Activated B cell treated with CpG ODN at 0.5 μM for 24 hours (primary cell): ENCODE data around the gene COL13A1. TPM values are rescaled to one million over a fixed set of nuclear protein-coding genes. Genes with fewer than 3 reads are reported as not detected.

Experiments used
- ATAC-seq: fragments of 200-7000 bp; cut with Tn5 transposase; one replicate; pipeline ENCODE4 v1.10.0; 2021; ENCODE audit warnings: low read depth, mild to moderate bottlenecking, moderate library complexity
- CTCF ChIA-PET: fragments of 350-600 bp; sonication (Branson Sonifier 250); formaldehyde crosslinking; loops from one replicate; lab custom pipeline; 2021; ENCODE audit warnings: antibody characterized with exemption; lab: Charles Lee
- POLR2A ChIA-PET: fragments of 350-600 bp; sonication (Branson Sonifier 250); formaldehyde crosslinking; loops from one replicate; lab custom pipeline; 2021; ENCODE audit warnings: antibody characterized with exemption; lab: Charles Lee
- DNase-seq: peaks from one replicate; pipeline ENCODE4 v3.0.0; 2022
- H3K27ac Mint-ChIP-seq: one replicate; pipeline ENCODE4 v1.8.0; 2020; ENCODE audit warnings: mixed read lengths
- H3K27me3 Mint-ChIP-seq: one replicate; pipeline ENCODE4 v1.8.0; 2021; ENCODE audit warnings: mixed read lengths
- H3K36me3 Mint-ChIP-seq: one replicate; pipeline ENCODE4 v1.8.0; 2021; ENCODE audit warnings: low read depth, mixed read lengths
- H3K4me1 Mint-ChIP-seq: one replicate; pipeline ENCODE4 v1.8.0; 2021; ENCODE audit warnings: mixed read lengths
- H3K4me3 Mint-ChIP-seq: one replicate; pipeline ENCODE4 v1.8.0; 2020; ENCODE audit warnings: mild to moderate bottlenecking, mixed read lengths
- H3K9me3 Mint-ChIP-seq: one replicate; pipeline ENCODE4 v1.8.0; 2020; ENCODE audit warnings: mixed read lengths
- intact Hi-C: fragments of 100-400 bp; cut with micrococcal nuclease; formaldehyde crosslinking; loops from one replicate; pipeline ENCODE4 v1.15.1; 2024
- total RNA-seq: library from RNA; stranded (reverse); gene quantifications from 2 replicates; pipeline ENCODE4 v1.2.3, GENCODE V29; 2022
- TF ChIP-seq, protein P1 (sequence below): fragments of 200-600 bp; IDR thresholded peaks from one replicate; pipeline ENCODE4 v1.8.0; 2022; ENCODE audit warnings: antibody characterized with exemption, mild to moderate bottlenecking

Gene COL13A1
- total RNA-seq, 1 donor from 2014 or later = not detected

DNA sequence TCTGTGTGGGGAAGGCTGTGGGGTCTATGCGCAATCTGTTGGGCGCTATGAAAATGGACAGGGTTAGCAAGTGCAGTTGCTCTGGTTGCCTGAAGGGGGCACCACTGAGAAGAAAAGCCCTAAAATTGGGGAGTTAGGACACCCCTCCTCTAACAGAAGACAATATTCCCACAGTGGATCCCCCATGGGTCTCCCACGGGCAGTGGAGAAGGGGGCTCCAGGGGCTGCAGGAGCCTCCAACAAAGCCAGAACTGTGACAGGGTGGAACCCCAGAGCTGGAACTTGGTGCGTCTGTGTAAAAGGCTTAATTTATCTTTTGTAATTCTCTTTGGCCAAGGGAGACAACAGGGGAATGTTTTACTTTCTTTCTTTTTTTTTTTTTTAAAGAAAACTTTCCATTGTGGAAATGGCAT, 12.5 kb upstream of the COL13A1 start:
- no peaks in the 10 kb centered on the region for H3K36me3 Mint-ChIP-seq
- H3K4me1 Mint-ChIP-seq = no peaks in the 10 kb centered on the region
- H3K27ac Mint-ChIP-seq = no peak overlapping the region
- CTCF ChIA-PET = no interaction called here
- intact Hi-C loops = no loop called here
- H3K9me3 Mint-ChIP-seq = no peaks in the 10 kb centered on the region
- TF ChIP-seq, protein P1, sequence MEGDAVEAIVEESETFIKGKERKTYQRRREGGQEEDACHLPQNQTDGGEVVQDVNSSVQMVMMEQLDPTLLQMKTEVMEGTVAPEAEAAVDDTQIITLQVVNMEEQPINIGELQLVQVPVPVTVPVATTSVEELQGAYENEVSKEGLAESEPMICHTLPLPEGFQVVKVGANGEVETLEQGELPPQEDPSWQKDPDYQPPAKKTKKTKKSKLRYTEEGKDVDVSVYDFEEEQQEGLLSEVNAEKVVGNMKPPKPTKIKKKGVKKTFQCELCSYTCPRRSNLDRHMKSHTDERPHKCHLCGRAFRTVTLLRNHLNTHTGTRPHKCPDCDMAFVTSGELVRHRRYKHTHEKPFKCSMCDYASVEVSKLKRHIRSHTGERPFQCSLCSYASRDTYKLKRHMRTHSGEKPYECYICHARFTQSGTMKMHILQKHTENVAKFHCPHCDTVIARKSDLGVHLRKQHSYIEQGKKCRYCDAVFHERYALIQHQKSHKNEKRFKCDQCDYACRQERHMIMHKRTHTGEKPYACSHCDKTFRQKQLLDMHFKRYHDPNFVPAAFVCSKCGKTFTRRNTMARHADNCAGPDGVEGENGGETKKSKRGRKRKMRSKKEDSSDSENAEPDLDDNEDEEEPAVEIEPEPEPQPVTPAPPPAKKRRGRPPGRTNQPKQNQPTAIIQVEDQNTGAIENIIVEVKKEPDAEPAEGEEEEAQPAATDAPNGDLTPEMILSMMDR = no peak
- DNase-seq = no peak
- POLR2A ChIA-PET = no interaction called here
- H3K27me3 Mint-ChIP-seq = peaks cover 13% of the 10 kb centered on the region
- H3K4me3 Mint-ChIP-seq = no peak overlapping the region
- no peak for ATAC-seq

DNA sequence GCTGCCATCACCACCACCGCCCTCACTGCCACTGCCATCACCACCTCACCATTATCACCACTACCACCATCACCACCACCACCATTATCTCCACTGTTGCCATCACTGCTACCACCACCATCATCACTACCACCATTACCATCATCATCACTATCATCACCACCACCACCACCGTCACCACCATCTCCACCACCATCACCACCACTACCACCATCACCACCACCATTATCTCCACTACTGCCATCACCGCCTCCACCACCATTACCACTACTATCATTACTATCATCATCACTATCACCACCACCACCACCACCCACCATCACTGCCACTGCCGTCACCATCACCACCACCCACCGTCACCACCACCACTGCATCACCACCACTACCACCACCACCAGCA, 9.9 kb upstream of the COL13A1 start:
- no peaks in the 10 kb centered on the region for H3K4me1 Mint-ChIP-seq
- ChIA-PET POLR2A (no interaction called here), CTCF (no interaction called here)
- intact Hi-C loops = loop anchor here (10.0 kb wide), 1 partner anchor 277 kb away; no protein-coding TSS in a partner anchor
- TF ChIP-seq, protein P1 = no peak
- no peak for DNase-seq
- no peaks in the 10 kb centered on the region for H3K9me3 Mint-ChIP-seq
- no peaks in the 10 kb centered on the region for H3K36me3 Mint-ChIP-seq
- H3K4me3 Mint-ChIP-seq = no peak overlapping the region
- peaks cover 12% of the 10 kb centered on the region for H3K27me3 Mint-ChIP-seq
- no peak for ATAC-seq
- no peak overlapping the region for H3K27ac Mint-ChIP-seq

DNA sequence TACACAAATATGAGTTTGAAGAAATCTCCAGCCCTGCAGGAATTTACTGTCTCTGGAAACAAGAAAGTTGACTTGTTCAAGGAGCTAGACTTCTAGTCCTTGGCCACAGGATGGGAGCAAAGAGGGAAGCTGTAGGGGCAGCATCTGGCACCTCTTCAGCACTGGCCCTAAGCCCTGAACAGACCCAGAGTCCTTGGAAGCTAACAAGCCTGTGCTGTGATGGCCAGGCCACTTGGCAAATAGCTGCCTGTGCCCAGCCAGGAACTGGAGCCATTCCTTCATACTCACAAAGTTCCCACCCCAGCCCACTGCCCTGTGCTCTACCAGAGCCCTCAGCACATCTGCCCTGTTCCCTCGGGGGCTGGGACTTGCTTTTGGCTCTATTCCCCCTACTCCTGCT, 9.4 kb upstream of the COL13A1 start:
- ChIA-PET CTCF (no interaction called here), POLR2A (no interaction called here)
- Mint-ChIP-seq H3K27me3 (peaks cover 12% of the 10 kb centered on the region), H3K27ac (no peak overlapping the region), H3K36me3 (no peaks in the 10 kb centered on the region), H3K4me3 (no peak overlapping the region), H3K9me3 (no peaks in the 10 kb centered on the region), H3K4me1 (no peaks in the 10 kb centered on the region)
- TF ChIP-seq, protein P1 = no peak
- no peak for DNase-seq
- intact Hi-C loops = loop anchor here (10.0 kb wide), 1 partner anchor 278 kb away; no protein-coding TSS in a partner anchor
- no peak for ATAC-seq

DNA sequence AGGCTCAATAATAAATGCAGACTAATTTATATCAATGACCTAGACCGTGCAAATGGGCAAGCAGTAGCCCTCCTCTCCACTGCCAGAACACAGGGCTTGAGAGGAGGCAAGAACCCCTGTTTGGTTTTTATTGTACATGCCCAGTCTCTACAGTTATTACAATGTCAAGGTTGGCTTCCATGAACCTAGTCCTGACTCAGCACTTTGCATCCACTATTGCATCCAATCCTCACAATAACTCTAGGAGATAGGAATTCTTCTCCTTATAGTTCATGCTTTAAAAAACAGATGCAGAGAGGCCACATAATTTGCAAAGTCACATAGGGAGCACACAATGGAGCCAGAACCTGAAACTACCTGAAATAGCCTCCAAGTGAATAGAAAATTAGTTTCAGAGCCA, 7.0 kb upstream of the COL13A1 start:
- peaks cover 25% of the 10 kb centered on the region for H3K27me3 Mint-ChIP-seq
- CTCF ChIA-PET = no interaction called here
- no peaks in the 10 kb centered on the region for H3K4me1 Mint-ChIP-seq
- intact Hi-C loops = loop anchor here (10.0 kb wide), 1 partner anchor 280 kb away; no protein-coding TSS in a partner anchor
- TF ChIP-seq, protein P1 = no peak
- ATAC-seq (no peak), DNase-seq (no peak)
- no peaks in the 10 kb centered on the region for H3K9me3 Mint-ChIP-seq
- H3K4me3 Mint-ChIP-seq = no peak overlapping the region
- POLR2A ChIA-PET = no interaction called here
- no peak overlapping the region for H3K27ac Mint-ChIP-seq
- H3K36me3 Mint-ChIP-seq = no peaks in the 10 kb centered on the region

DNA sequence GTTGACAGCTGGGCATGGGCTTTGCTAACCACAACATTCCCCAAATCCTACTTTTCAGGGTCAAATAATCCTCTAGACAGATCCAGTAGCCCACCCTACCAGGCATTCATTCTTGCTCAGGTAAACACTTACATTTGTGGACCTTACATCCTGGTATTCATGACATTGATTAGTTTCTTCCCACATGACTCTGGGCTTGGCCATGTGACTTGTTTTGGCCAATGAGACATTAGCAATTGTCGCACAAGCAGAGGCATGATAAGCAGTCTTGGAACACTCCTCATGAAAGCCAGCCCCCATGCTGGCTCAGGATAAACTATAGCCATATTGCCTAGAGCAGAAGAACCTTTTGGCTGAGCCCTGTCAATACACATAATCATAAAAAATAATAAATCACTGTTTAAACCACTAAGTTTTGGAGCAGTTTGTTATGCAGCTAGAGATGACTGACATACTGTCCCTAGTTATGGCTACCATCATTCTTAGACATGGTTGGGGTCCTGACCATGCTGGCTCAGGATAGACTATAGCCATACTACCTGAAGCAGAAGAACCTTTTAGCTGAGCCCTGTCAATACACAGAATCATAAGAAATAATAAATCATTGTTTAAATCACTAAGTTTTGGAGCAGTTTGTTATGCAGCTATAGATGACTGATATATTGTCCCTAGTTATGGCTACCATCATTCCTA, 6.3 kb upstream of the COL13A1 start:
- ATAC-seq (no peak), DNase-seq (no peak)
- no peaks in the 10 kb centered on the region for H3K4me1 Mint-ChIP-seq
- H3K27me3 Mint-ChIP-seq = peaks cover 28% of the 10 kb centered on the region
- no peaks in the 10 kb centered on the region for H3K36me3 Mint-ChIP-seq
- intact Hi-C loops = loop anchor here (10.0 kb wide), 1 partner anchor 281 kb away; no protein-coding TSS in a partner anchor
- POLR2A ChIA-PET = no interaction called here
- no peak overlapping the region for H3K4me3 Mint-ChIP-seq
- TF ChIP-seq, protein P1 = no peak
- CTCF ChIA-PET = no interaction called here
- no peaks in the 10 kb centered on the region for H3K9me3 Mint-ChIP-seq
- no peak overlapping the region for H3K27ac Mint-ChIP-seq
